Activated CD4-positive, alpha-beta memory T cell treated with anti-CD3 and anti-CD28 coated beads, Interleukin-2, amount 10 ng/mL, durations not matched to agents 7 days and 5 days (primary cell): ENCODE results near the gene PPP1R16B. TPM values are rescaled to one million over a fixed set of nuclear protein-coding genes. Genes with fewer than 3 reads are reported as not detected.

Experiments used
- CTCF ChIA-PET: fragments of 350-600 bp; sonication (Branson Sonifier 250); formaldehyde crosslinking; loops from one replicate; lab custom pipeline; 2021; ENCODE audit warnings: antibody characterized with exemption, inconsistent platforms; lab: Charles Lee
- POLR2A ChIA-PET: fragments of 350-600 bp; sonication (Branson Sonifier 250); formaldehyde crosslinking; loops from one replicate; lab custom pipeline; 2021; ENCODE audit warnings: antibody characterized with exemption; lab: Charles Lee
- DNase-seq: peaks from one replicate; pipeline ENCODE4 v3.0.0-alpha.2; 2020
- H3K27ac Mint-ChIP-seq: one replicate; pipeline ENCODE4 v1.8.0; 2021; ENCODE audit warnings: mild to moderate bottlenecking, mixed read lengths
- H3K27me3 Mint-ChIP-seq: one replicate; pipeline ENCODE4 v1.8.0; 2021; ENCODE audit warnings: mixed read lengths
- H3K36me3 Mint-ChIP-seq: one replicate; pipeline ENCODE4 v1.8.0; 2021; ENCODE audit warnings: low read depth, mixed read lengths
- H3K4me1 Mint-ChIP-seq: one replicate; pipeline ENCODE4 v1.8.0; 2021; ENCODE audit warnings: mixed read lengths
- H3K4me3 Mint-ChIP-seq: one replicate; pipeline ENCODE4 v1.8.0; 2021; ENCODE audit warnings: mild to moderate bottlenecking, mixed read lengths
- H3K9me3 Mint-ChIP-seq: one replicate; pipeline ENCODE4 v1.8.0; 2021; ENCODE audit warnings: mixed read lengths
- total RNA-seq, 2 experiments: library from RNA; stranded (reverse); gene quantifications; one replicate each; pipeline ENCODE4 v1.2.3, GENCODE V29; 2021

The PPP1R16B gene
- 100 to 1,000 TPM; 113 to 119 TPM for total RNA-seq

DNA sequence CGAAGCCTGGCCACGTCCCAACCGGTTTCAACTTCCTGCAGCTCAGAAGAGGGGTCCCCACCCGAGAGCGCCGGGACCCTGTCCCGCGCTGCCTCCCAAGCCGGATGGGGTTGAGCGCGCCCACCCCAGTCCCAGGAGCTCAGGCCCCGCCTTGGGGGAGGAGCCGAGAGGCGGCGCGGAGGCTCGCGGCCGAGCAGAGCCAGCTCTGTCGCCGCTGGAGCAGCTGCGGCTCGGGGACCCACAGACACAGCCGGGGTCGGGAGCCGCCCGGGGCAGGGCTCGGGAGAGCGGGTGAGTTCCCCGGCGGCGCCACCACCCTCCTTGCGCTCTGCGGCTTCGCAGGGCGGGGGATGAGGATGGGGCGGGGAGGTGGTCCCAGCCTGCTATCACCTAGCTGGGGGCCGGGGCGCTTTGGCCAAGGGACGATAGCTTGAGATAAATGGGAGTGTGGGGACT is at the start of gene PPP1R16B:
PPP1R16B (plus strand) TSS at position 196 of the 456 bp plus-strand sequence. CDS start 30,229 bp downstream, outside the sequence.
- DNase-seq = peak; percentile 88
- H3K4me3 Mint-ChIP-seq = peak within 1 kb of the TSS; percentile 91
- CTCF ChIA-PET = interaction anchor here (0.7 to 3.8 kb wide), 13 partner anchors 18 to 359 kb away, joined by 3 to 22 read pairs (median 6); no protein-coding TSS in a partner anchor
- H3K4me1 Mint-ChIP-seq = peaks cover 68% of the 10 kb centered on the region
- H3K36me3 Mint-ChIP-seq = peaks cover 43% of the 10 kb centered on the region
- no peaks in the 10 kb centered on the region for H3K27me3 Mint-ChIP-seq
- H3K27ac Mint-ChIP-seq = peak within 1 kb of the TSS; percentile 100
- H3K9me3 Mint-ChIP-seq = no peaks in the 10 kb centered on the region
- POLR2A ChIA-PET = interaction anchor here (0.8 to 7.1 kb wide), 29 partner anchors 10 to 370 kb away, joined by 3 to 125 read pairs (median 5); partner anchors contain the start of genes ACTR5, DHX35, FAM83D and SNHG17

DNA sequence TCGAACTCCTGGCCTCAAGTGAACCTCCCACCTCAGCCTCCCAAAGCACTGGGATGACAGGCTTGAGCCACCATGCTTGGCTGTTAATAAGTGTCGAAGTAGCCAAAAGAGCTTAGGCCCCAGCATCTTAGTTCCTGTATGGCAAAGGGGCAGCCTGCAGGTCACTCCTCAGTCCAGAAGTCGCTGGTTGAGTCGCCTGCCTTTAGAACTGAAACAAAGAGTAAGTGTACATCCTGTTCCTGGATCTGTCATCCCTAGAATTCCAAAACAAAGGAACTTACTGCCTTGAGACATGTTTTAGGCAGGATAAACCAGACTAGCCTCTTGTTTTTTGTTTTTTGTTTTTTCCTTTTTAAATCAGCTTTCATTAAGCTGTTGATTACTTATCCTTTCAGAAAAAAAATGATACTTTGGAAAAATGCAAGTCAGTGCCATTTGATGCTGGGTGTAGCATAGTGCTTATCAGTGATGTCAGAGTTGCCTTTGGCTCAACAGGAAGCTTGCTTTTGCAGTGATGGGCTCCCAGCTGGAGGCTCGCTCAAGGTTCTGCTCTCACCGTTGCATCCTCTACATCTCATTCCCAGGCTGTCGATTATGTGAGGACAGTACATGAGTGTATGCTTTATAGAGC is 48.2 kb upstream of the PPP1R16B start:
- no peak overlapping the region for H3K27ac Mint-ChIP-seq
- ChIA-PET POLR2A (interaction anchor here (0.6 to 11.2 kb wide), 2 partner anchors 50 to 115 kb away, joined by 3 to 74 read pairs; partner anchors contain the start of gene PPP1R16B), CTCF (interaction anchor here (0.6 to 0.8 kb wide), 2 partner anchors 35 to 99 kb away, joined by 3 read pairs; no protein-coding TSS in a partner anchor)
- peaks cover 49% of the 10 kb centered on the region for H3K36me3 Mint-ChIP-seq
- no peaks in the 10 kb centered on the region for H3K27me3 Mint-ChIP-seq
- no peak for DNase-seq
- H3K9me3 Mint-ChIP-seq = no peaks in the 10 kb centered on the region
- H3K4me1 Mint-ChIP-seq = peaks cover 20% of the 10 kb centered on the region
- no peak overlapping the region for H3K4me3 Mint-ChIP-seq

DNA sequence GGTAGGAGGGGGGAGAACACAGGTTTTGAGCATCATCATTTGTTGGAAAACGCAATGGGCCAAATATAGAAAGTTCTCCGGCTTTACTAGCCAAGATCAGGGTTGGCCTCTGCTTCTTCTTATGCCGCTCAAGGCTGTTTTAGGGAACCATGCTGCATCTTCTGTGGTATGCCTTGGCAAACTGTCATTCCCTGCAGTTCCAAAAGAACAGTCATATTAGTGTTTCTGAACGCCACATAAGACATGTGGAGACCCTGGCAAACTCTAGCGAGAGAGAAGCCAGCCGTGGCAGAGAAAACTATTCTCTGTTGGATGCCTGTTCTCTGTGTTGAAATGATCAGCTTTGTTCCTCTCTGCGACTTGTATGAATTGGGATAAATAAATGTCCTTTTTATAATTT is 46.4 kb upstream of the PPP1R16B start:
- Mint-ChIP-seq H3K27me3 (no peaks in the 10 kb centered on the region), H3K36me3 (peaks cover 54% of the 10 kb centered on the region), H3K27ac (no peak overlapping the region), H3K4me3 (no peak overlapping the region), H3K9me3 (no peaks in the 10 kb centered on the region), H3K4me1 (peaks cover 30% of the 10 kb centered on the region)
- POLR2A ChIA-PET = interaction anchor here (1.0 to 1.5 kb wide), 3 partner anchors 10 to 46 kb away, joined by 3 to 4 read pairs (median 3); partner anchors contain the start of gene PPP1R16B
- CTCF ChIA-PET = interaction anchor here (1.0 to 1.3 kb wide), 2 partner anchors 9 to 110 kb away, joined by 3 to 5 read pairs; no protein-coding TSS in a partner anchor
- no peak for DNase-seq

DNA sequence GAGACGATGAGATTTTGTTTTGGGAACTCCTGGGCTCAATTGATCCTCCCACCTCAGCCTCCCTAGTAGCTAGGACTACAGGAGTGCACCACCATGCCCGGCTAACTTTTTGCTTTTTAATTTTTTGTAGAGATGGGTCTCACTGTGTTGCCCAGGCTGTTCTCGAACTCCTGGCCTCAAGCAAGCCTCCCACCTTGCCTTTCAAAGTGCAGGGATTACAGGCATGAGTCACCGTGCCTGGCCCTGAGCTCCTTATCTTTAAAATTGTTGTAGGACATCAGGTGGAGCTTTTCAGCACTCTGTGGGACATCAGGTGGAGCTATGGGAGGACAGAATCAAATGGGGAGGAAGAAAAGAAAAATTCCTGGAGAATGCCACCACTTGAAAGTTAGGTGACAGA is 44.5 kb upstream of the PPP1R16B start:
- Mint-ChIP-seq H3K36me3 (peaks cover 59% of the 10 kb centered on the region), H3K4me3 (no peak overlapping the region), H3K9me3 (no peaks in the 10 kb centered on the region), H3K4me1 (peaks cover 30% of the 10 kb centered on the region), H3K27me3 (no peaks in the 10 kb centered on the region), H3K27ac (no peak overlapping the region)
- ChIA-PET POLR2A (interaction anchor here (1.4 kb wide), 1 partner anchor 9 kb away, joined by 3 read pairs; no protein-coding TSS in a partner anchor), CTCF (interaction anchor here (1.8 kb wide), 1 partner anchor 9 kb away, joined by 6 read pairs; no protein-coding TSS in a partner anchor)
- DNase-seq = no peak

DNA sequence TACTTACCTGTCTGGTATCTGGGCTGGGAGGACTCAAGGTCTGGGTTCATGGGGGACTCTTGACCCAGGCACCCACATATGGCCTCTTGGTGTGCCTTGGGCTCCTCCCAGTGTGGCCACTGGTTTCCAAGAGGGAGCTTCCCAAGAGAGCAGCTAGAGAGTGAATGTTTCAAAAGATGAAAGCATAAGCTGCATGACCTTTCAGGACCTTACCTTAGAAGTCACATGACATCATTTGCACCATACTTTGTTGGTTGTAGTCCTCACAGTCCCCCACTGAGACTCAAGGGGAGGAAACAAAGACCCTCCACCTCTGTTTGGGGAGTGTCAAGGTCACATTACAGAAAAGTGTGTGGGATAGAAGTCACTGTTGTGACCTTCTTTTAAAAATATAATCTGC is 43.3 kb upstream of the PPP1R16B start:
- no peak overlapping the region for H3K27ac Mint-ChIP-seq
- H3K4me1 Mint-ChIP-seq = peaks cover 28% of the 10 kb centered on the region
- H3K36me3 Mint-ChIP-seq = peaks cover 55% of the 10 kb centered on the region
- H3K4me3 Mint-ChIP-seq = no peak overlapping the region
- DNase-seq = no peak
- CTCF ChIA-PET = interaction anchor here (1.8 kb wide), 1 partner anchor 10 kb away, joined by 6 read pairs; no protein-coding TSS in a partner anchor
- no peaks in the 10 kb centered on the region for H3K9me3 Mint-ChIP-seq
- no peaks in the 10 kb centered on the region for H3K27me3 Mint-ChIP-seq
- POLR2A ChIA-PET = interaction anchor here (1.4 kb wide), 1 partner anchor 10 kb away, joined by 3 read pairs; no protein-coding TSS in a partner anchor

DNA sequence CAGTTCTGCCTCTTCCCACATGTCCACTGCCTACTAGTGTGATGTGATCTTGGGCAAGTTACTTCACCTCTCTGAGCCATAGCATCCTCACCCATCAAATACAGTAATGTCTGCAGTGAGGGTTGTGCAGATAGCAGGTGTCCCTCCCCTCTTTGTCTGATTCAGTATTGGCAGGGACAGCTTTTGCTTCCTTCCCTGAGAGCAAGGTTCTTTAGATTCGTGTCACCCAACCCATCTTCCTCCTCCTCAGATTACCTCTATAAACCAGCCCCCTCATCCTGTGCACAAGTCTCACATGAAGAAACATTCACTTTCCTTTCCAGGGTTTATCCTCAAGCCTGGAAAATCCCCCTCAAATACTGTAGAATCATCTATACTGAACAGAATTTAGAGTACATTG is 41.9 kb upstream of the PPP1R16B start:
- Mint-ChIP-seq H3K27me3 (no peaks in the 10 kb centered on the region), H3K27ac (no peak overlapping the region), H3K9me3 (no peaks in the 10 kb centered on the region), H3K4me1 (peaks cover 23% of the 10 kb centered on the region), H3K4me3 (no peak overlapping the region), H3K36me3 (peaks cover 59% of the 10 kb centered on the region)
- ChIA-PET POLR2A (interaction anchor here (0.7 kb wide), 1 partner anchor 15 kb away, joined by 3 read pairs; no protein-coding TSS in a partner anchor), CTCF (interaction anchor here (1.2 to 1.9 kb wide), 3 partner anchors 10 to 42 kb away, joined by 4 to 7 read pairs (median 6); partner anchors contain the start of gene PPP1R16B)
- DNase-seq = no peak

DNA sequence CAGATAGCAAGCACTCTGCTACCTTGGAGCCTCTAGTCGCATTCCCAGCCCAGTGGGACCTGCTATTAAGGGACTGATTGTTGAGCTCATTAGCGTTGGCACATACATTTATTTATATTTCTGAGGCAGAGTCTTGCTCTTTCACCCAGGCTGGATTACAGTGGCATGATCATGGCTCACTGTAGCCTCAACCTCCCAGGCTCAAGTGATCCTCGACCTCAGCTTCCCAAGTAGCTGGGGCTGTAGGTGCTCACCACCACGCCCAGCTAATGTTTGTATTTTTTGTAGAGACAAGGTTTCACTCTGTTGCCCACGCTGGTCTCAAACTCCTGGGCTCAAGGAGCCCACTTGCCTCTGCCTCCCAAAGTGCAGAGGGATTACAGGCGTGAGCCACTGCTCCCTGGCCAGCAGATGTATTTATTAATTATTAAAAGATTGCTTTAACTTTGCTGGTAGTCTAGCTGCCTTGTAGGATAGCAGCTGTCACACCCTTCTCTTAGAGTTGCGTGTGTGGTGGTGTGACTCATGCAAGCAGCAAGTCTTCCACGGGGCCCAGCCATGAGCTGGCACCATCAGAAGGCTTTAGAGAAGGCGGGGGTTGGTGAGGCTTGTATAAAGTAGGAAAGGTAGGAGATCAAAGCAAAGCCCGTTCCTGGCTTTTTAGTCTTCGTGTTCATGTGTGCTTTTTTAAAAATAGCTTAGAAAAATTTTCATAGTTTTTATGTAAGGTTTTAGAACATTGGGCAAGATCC is 40.8 kb upstream of the PPP1R16B start:
- Mint-ChIP-seq H3K27ac (peak overlapping the region; percentile 37), H3K4me1 (peaks cover 23% of the 10 kb centered on the region), H3K36me3 (peaks cover 59% of the 10 kb centered on the region), H3K27me3 (no peaks in the 10 kb centered on the region), H3K9me3 (no peaks in the 10 kb centered on the region), H3K4me3 (no peak overlapping the region)
- POLR2A ChIA-PET = interaction anchor here (0.6 to 1.6 kb wide), 4 partner anchors 34 to 161 kb away, joined by 3 to 17 read pairs (median 4); partner anchors contain the start of genes FAM83D and PPP1R16B
- CTCF ChIA-PET = interaction anchor here (1.1 to 2.0 kb wide), 8 partner anchors 11 to 319 kb away, joined by 3 to 9 read pairs (median 4); partner anchors contain the start of genes ACTR5 and PPP1R16B
- DNase-seq = peak; percentile 67

DNA sequence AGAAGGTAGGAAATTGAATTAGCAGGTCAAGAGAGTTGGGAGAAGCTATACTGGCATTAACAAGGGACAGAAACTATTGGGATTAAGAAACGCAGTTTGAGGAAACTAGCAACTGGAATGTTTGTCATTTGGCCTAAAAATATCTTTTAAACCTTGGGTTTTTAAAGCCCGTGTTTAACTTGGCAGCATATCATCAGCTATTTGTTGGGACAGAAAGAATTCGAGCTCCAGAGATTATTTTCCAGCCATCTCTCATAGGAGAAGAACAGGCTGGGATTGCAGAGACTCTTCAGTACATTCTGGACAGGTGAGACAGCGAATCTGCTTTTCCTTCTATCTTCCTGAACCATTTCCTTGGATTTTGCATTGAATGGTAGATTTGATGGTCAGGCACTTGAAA is 39.4 kb upstream of the PPP1R16B start:
- no peak overlapping the region for H3K4me3 Mint-ChIP-seq
- CTCF ChIA-PET = interaction anchor here (0.5 to 2.0 kb wide), 4 partner anchors 14 to 39 kb away, joined by 3 to 6 read pairs (median 4); partner anchors contain the start of gene PPP1R16B
- no peaks in the 10 kb centered on the region for H3K9me3 Mint-ChIP-seq
- DNase-seq = no peak
- peaks cover 51% of the 10 kb centered on the region for H3K36me3 Mint-ChIP-seq
- H3K27me3 Mint-ChIP-seq = no peaks in the 10 kb centered on the region
- H3K4me1 Mint-ChIP-seq = peaks cover 23% of the 10 kb centered on the region
- POLR2A ChIA-PET = interaction anchor here (1.0 kb wide), 1 partner anchor 39 kb away, joined by 7 read pairs; the partner anchor contains the start of gene PPP1R16B
- H3K27ac Mint-ChIP-seq = no peak overlapping the region

DNA sequence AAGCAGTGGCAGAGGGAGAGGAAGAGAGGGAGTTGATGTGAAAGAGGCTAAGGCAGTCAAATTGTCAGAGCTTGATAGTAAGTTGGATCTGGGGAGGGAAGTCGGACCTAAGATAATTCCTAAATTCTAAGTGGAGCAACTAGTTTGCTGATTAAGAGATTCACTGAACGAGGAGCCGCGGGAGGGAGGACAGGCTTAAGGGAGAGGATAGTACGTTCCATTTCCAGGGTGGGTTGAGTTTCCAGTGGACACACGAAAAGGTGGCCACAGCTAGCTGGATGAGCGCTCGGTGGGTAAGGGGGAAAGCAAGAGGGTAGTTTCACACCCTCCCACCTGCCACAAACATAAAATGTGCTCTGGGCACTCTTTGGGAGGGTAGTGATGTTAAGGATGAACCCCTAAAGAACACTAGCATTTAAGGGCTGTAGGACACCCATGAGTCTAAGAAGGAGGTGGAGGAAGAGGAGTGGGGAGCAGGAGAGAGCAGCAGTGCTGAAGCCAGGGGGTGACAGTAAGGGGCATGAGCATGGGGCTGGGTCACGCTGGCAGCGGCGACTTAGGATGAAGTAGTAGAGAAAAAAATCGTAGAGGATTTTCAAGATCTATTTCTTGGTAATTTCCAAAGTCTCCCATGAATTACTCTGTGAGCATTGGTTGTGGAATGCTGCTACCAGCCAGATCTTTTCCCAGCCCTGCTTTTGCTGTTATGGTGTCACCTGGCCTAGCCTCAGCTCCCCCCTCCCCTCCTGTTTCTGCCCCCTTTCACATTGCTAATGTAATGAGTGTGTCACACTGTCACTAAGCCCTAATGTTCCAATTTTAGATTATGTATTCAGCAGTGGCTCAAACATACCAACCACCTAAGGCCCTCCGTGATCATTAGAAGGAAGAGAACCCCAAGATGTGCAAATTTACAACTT is 35.9 kb upstream of the PPP1R16B start:
- POLR2A ChIA-PET = interaction anchor here (1.2 to 2.2 kb wide), 2 partner anchors 10 to 15 kb away, joined by 3 to 8 read pairs; no protein-coding TSS in a partner anchor

DNA sequence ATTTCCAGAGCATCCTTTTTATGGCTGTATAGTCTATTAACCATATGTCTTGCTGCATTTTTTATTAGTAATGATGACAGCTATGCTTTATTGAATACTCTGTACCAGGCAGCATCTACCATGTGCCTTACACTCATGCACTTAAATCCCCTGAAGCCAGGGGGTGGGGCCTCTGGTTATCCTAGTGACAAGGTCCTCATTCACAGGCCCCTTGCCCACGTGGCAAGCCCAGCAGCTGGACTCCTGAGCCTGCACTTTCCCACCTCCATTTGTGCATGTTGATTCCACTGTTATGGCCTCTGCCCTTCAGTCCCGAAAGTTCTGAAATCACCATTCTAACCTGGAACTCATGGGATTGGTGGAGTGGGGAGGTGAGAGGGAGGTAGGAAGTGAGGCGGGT is 35.0 kb upstream of the PPP1R16B start:
- ChIA-PET POLR2A (no interaction called here), CTCF (no interaction called here)
- Mint-ChIP-seq H3K27me3 (no peaks in the 10 kb centered on the region), H3K4me3 (no peak overlapping the region), H3K9me3 (peaks cover 3% of the 10 kb centered on the region), H3K36me3 (peaks cover 57% of the 10 kb centered on the region), H3K27ac (no peak overlapping the region), H3K4me1 (peaks cover 2% of the 10 kb centered on the region)
- DNase-seq = no peak

More for the DNA sequence above, 35.9 kb upstream of the PPP1R16B start:
- CTCF ChIA-PET = interaction anchor here (1.5 kb wide), 1 partner anchor 123 kb away, joined by 3 read pairs; no protein-coding TSS in a partner anchor
- no peak overlapping the region for H3K4me3 Mint-ChIP-seq
- H3K36me3 Mint-ChIP-seq = peaks cover 57% of the 10 kb centered on the region
- peaks cover 7% of the 10 kb centered on the region for H3K4me1 Mint-ChIP-seq
- peaks cover 3% of the 10 kb centered on the region for H3K9me3 Mint-ChIP-seq
- no peak for DNase-seq
- no peaks in the 10 kb centered on the region for H3K27me3 Mint-ChIP-seq
- H3K27ac Mint-ChIP-seq = no peak overlapping the region

DNA sequence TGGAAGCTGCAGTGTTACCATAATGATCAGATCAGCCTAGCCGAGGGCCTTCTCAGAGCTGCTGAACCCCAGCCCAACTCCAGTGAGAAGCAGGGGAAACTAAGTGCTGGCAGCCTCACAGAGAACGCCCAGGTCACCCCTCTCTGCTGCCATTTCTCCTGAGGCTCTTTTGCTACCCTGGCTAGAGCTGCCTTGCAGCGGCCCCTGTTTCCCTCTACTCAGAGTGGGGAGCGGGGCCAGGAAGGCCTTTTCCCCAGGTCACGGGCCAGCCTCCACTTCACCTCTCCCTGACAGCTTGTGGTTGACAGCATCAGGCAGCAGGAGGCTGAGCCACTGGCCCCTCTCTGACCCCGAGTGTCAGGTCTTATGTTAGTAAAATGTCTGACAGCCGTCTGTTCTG is 34.5 kb upstream of the PPP1R16B start:
- DNase-seq = no peak
- ChIA-PET CTCF (no interaction called here), POLR2A (no interaction called here)
- Mint-ChIP-seq H3K36me3 (peaks cover 57% of the 10 kb centered on the region), H3K27me3 (no peaks in the 10 kb centered on the region), H3K4me1 (peaks cover 6% of the 10 kb centered on the region), H3K9me3 (peaks cover 3% of the 10 kb centered on the region), H3K27ac (no peak overlapping the region), H3K4me3 (no peak overlapping the region)
